ENCODE data around the gene RPS27. TPM values are rescaled to one million over a fixed set of nuclear protein-coding genes. Genes with fewer than 3 reads are reported as not detected.
A peak's percentile ranks its signal among the peaks of the same experiment; 100 is the strongest.

The RPS27 gene
- total RNA-seq, 1 experiment from 2014 or later, result 2,666 TPM

DNA sequence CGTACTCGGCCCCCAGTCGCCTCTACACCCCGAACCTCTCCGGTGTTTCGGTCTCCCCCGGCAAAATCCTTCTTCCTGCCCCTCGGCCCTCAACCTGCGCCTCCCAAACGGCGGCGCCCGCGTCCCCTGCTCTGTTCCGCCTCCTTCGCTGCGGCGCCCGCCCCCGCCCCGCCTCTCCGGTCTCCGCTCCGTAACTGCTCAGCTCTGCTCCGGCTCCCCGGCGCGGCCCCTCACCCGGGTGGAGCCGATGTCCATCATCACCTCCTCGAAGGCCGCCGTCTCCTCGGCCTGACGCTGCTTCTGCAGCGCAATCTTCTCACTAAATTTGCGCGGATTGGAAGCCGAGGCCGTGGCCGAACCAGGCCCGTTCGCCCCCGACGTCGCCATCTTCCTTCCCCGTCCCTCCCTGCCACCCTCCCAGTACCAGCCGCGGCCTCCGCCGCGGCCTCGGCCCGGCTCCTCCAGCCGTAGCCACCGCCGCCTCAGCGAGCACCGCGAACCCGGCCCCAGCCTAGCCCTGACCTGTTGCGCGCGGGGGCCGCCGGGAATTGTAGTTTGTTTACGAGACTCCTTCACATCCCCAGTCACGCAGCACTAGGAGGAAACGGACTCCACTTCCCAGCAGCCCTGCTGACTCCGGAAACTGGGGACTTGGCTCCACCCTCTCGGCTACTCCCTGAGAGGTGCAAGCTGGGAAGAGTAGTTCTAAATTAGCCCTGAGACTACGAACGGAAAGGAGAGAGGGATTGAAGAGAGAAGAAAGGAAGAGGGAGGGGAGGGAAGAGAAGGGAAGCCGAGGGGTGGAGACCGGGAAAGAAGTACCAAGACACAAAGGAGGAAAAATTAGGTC, 32.2 kb upstream of the RPS27 start, which contains the start of gene CRTC2:
TSS of gene CRTC2 (minus strand) at position 502 of the 850 bp plus-strand sequence. CDS start at position 387, 115 bp downstream.
- DNase-seq, result peak; percentile 100
- H3K9me3 ChIP-seq, result no peaks in the 10 kb centered on the region
- H3K4me3 ChIP-seq, result peak within 1 kb of the TSS; percentile 78
- no peaks in the 10 kb centered on the region for H3K27me3 ChIP-seq
- H3K36me3 ChIP-seq, result peaks cover 42% of the 10 kb centered on the region

DNA sequence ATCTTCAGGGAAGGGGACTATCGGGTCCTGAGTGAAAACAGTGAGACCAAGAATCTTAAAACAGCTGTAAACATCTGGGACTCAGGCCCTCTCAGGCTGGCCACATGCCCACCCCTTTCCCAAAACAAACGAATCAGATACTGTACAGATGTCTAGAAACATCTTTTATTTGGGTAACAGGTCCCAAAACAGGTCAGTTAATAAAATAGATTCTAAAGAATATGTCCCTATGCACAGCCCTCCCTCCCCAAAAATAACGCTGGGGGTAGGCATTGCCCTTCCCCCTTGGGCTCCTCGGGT, 31.7 kb upstream of the RPS27 start:
- H3K4me3 ChIP-seq, result peak overlapping the region; percentile 78
- H3K36me3 ChIP-seq, result peaks cover 36% of the 10 kb centered on the region
- H3K9me3 ChIP-seq, result no peaks in the 10 kb centered on the region
- no peaks in the 10 kb centered on the region for H3K27me3 ChIP-seq
- DNase-seq, result no peak

GRCh38 chr1:153959454-153959853, 31.1 kb upstream of the RPS27 start:
- peaks cover 31% of the 10 kb centered on the region for H3K36me3 ChIP-seq
- no peak overlapping the region for H3K4me3 ChIP-seq
- DNase-seq, result no peak
- H3K9me3 ChIP-seq, result no peaks in the 10 kb centered on the region
- no peaks in the 10 kb centered on the region for H3K27me3 ChIP-seq

GRCh38 chr1:153960206-153960605, 30.4 kb upstream of the RPS27 start:
- no peak overlapping the region for H3K4me3 ChIP-seq
- no peak for DNase-seq
- no peaks in the 10 kb centered on the region for H3K27me3 ChIP-seq
- peaks cover 26% of the 10 kb centered on the region for H3K36me3 ChIP-seq
- no peaks in the 10 kb centered on the region for H3K9me3 ChIP-seq

DNA sequence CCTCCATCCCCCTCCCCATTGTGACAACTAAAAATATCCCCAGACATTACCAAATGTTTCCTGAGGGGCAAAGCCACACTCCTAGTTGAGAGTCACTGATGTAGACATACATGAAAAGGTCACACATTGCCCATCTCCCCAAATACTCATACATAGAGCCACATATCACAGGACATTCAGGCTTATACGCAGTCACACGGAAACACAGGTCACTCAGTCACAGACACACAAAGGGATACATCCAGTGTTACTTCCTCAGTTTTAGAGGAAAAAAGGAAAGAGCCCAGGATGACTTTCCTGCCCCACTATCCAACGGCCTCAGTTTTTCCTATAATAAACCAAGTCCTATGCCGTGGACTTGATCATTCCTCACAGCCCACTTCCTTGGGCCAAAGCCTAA, 29.1 kb upstream of the RPS27 start:
- Histone ChIP-seq H3K4me3 (peak overlapping the region; percentile 79; the same call in 1 of the 2 replicates), H3K27me3 (no peaks in the 10 kb centered on the region), H3K36me3 (peaks cover 26% of the 10 kb centered on the region), H3K9me3 (no peaks in the 10 kb centered on the region)
- no peak for DNase-seq

- Histone ChIP-seq H3K27me3 (no peaks in the 10 kb centered on the region), H3K4me3 (peak overlapping the region; percentile 79), H3K9me3 (no peaks in the 10 kb centered on the region), H3K36me3 (peaks cover 26% of the 10 kb centered on the region)
- peak; percentile 51 for DNase-seq
Measured at GRCh38 chr1:153962088-153963029, 28.2 kb upstream of the RPS27 start.

DNA sequence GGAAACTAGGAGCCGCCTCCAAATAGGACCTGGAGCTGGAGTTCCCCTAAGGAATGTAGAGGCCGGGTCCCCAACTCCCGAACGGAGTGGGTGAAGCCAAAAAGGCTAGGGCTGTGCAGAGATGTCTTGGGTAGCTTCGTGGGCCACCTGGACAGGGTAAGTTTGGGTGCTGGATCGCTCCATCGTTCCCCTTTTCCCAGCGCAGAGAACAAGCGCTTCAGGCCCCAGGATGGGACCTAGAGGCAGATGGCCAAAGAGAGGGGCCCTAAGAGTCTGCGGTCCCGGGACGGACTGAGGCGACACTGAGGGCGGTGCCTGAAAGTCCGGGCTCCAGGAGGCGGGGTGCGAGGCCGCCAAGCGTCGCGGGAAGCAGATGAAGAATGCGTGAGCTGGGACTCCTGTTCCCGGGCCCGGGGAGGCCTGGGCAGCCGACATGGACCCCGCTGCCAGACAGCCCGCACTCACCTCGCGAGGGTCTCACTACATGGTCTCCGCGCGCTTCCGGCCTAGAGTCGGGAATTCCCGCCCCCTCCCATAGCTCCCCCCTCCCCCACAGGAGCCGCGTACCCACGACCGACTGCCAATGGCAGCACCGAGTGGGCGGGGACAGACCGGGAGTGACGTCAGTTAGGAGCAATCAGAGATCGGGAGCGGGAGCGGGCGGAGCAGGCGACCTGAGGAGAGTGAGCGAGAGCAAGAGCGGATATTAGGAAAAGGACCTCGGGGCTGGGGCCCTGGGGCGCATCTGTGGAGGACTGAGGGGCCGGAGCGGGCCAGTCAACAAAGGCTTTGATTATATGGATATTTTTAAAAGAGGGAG, 27.3 kb upstream of the RPS27 start, which contains the start of gene SLC39A1:
TSS of gene SLC39A1 (minus strand) at position 508 of the 820 bp plus-strand sequence. CDS start 822 bp downstream, outside the sequence.
- peak; percentile 98 for DNase-seq
- peak within 1 kb of the TSS; percentile 79 for H3K4me3 ChIP-seq
- H3K27me3 ChIP-seq, result no peaks in the 10 kb centered on the region
- no peaks in the 10 kb centered on the region for H3K9me3 ChIP-seq
- H3K36me3 ChIP-seq, result peaks cover 26% of the 10 kb centered on the region

GRCh38 chr1:153963850-153964331, 26.7 kb upstream of the RPS27 start:
- peak; percentile 69 for DNase-seq
- peaks cover 26% of the 10 kb centered on the region for H3K36me3 ChIP-seq

DNA sequence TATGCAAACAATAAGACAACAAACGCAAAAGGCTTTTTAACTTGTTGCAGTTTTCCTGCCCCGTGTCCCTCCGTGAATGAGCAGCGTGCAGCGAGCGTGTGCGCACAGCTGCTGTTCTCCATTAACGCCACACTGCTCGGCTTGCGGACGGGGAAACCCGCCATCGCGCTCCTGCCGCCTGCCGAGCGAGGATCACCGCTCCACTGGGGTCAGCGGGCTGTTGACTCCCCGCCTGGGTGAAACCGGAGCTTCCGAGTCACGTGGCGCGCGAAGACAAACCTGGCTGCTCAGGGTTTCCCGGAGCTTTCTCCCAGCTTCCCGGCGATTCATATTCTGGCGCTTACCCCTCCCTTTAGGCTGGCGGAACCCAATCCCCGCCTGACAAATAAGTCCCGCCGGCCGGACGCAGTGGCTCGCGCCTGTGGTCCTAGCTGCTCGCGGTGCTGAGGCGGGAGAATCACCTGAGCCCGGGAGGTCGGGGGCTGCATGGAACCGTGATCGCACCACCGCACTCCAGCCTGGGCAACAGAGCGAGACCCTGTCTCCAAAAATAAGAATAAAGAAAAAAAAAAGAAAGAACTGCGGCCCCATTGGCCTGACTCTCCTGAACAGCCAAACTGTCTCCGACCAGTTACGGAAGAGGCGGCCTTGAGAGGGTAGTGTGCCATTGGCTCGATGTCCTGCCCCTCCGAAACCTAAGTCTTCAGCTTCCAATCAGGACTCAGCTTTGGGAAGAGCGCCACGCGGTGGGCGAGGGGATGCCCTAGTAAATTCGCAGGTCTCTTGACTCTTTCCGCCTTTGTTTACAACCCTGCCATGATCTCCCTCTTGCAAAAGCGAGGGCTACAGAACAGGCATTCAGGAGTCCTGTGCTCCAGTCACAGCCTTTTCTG, 23.2 kb upstream of the RPS27 start, which contains the start of gene CREB3L4:
TSS of gene CREB3L4 (plus strand) at position 796 of the 893 bp plus-strand sequence. CDS start 624 bp downstream, outside the sequence.
- DNase-seq, result peak; percentile 98
- Histone ChIP-seq H3K36me3 (peaks cover 5% of the 10 kb centered on the region), H3K9me3 (no peaks in the 10 kb centered on the region), H3K27me3 (no peaks in the 10 kb centered on the region), H3K4me3 (peak within 1 kb of the TSS; percentile 63)

More at GRCh38 chr1:153963850-153964331, 26.7 kb upstream of the RPS27 start:
- Histone ChIP-seq H3K27me3 (no peaks in the 10 kb centered on the region), H3K9me3 (no peaks in the 10 kb centered on the region), H3K4me3 (peak overlapping the region; percentile 79)

- DNase-seq, result peak; percentile 39
- H3K27me3 ChIP-seq, result no peaks in the 10 kb centered on the region
- no peaks in the 10 kb centered on the region; the same call in 1 of the 2 replicates for H3K36me3 ChIP-seq
- H3K9me3 ChIP-seq, result no peaks in the 10 kb centered on the region
- H3K4me3 ChIP-seq, result peak overlapping the region; percentile 63
Measured at GRCh38 chr1:153968000-153968363, 22.6 kb upstream of the RPS27 start.

DNA sequence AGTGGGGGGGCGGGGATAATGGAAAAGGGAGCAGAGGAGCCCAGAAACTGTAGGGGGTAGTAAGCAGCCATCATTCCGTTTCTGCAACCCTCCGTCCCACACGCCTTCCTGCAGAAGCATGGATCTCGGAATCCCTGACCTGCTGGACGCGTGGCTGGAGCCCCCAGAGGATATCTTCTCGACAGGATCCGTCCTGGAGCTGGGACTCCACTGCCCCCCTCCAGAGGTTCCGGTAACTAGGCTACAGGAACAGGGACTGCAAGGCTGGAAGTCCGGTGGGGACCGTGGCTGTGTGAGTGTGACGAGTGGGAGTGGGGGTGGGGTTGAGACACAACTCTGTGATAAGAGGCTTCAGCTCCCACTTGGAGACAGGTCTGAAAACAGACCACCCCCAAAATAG, 22.2 kb upstream of the RPS27 start:
- DNase-seq, result no peak
- Histone ChIP-seq H3K36me3 (peaks cover 2% of the 10 kb centered on the region), H3K9me3 (no peaks in the 10 kb centered on the region), H3K27me3 (no peaks in the 10 kb centered on the region), H3K4me3 (peak overlapping the region; percentile 63)

DNA sequence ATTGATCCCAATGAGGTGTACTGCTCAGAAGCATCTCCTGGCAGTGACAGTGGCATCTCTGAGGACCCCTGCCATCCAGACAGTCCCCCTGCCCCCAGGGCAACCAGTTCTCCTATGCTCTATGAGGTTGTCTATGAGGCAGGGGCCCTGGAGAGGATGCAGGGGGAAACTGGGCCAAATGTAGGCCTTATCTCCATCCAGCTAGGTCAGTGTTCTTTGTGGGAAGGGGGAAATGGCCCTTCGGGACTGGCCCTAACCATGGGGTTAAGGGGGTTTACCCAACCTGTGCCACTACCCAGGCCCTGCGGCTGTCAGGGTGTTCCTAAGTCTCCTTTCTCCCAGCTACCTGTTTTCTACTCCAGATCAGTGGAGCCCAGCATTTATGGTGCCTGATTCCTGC, 21.6 kb upstream of the RPS27 start:
- Histone ChIP-seq H3K4me3 (no peak overlapping the region), H3K36me3 (peaks cover 8% of the 10 kb centered on the region), H3K27me3 (no peaks in the 10 kb centered on the region), H3K9me3 (no peaks in the 10 kb centered on the region)
- no peak for DNase-seq

DNA sequence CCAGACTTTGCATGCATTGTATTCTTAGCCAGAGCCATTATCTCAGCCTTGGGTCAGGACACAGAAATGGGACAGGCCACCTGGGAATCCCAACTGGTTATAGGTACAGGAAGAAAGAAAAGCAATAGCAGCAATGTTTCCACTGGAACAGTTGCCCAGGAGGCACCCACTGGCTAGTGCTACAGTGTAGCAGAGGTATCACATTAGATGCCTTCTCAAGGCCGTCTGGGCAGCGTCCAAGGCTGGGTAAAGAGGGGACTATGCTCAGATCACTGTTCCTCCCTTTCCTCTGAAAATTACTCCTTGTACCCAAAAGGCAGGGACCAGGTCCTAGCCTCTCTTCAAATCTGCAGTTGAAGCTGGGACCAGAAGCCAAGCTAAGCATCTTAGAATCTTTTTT, 20.2 kb upstream of the RPS27 start:
- no peak for DNase-seq
- H3K9me3 ChIP-seq, result no peaks in the 10 kb centered on the region
- no peak overlapping the region for H3K4me3 ChIP-seq
- peaks cover 22% of the 10 kb centered on the region for H3K36me3 ChIP-seq
- H3K27me3 ChIP-seq, result no peaks in the 10 kb centered on the region

DNA sequence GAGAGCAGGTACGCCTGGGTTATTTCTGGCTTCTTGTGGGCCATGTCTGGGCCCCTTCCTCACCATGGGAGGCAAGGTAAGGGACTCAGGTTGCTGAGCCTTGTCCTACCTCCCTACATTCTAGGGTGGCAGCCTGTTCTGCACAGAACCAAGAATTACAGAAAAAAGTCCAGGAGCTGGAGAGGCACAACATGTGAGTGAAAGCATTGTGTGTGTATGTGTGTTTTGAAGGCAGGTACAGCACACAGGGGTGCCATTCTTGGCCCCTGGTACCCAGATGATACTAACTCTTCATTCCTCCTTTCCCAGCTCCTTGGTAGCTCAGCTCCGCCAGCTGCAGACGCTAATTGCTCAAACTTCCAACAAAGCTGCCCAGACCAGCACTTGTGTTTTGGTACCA, 17.5 kb upstream of the RPS27 start:
- no peak for DNase-seq
- H3K9me3 ChIP-seq, result no peaks in the 10 kb centered on the region
- H3K4me3 ChIP-seq, result no peak overlapping the region
- H3K36me3 ChIP-seq, result peaks cover 32% of the 10 kb centered on the region
- no peaks in the 10 kb centered on the region for H3K27me3 ChIP-seq

DNA sequence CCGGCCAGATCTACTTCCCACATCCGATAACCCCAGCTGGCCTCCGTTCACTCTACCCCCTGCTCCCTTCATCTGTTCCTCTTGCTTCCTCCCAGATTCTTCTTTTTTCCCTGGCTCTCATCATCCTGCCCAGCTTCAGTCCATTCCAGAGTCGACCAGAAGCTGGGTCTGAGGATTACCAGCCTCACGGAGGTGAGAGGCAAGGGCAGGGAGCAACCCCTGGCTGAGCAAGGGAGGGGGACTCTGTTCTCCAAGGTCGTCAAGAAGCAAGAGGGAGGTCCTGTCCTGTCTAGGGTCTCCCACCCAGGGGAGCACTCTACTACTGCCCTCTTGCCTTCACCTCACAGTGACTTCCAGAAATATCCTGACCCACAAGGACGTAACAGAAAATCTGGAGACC, 17.0 kb upstream of the RPS27 start:
- DNase-seq, result no peak
- no peaks in the 10 kb centered on the region for H3K27me3 ChIP-seq
- H3K9me3 ChIP-seq, result no peaks in the 10 kb centered on the region
- peaks cover 32% of the 10 kb centered on the region for H3K36me3 ChIP-seq
- H3K4me3 ChIP-seq, result no peak overlapping the region

All from MG63 (cell line).